SH-SY5Y (cell line): ENCODE results near the gene SQSTM1.

Experiments
- GATA2 ChIP-seq: IDR thresholded peaks from 2 replicates; pipeline ENCODE4 v1.6.1; 2011; ENCODE audit warnings: mild to moderate bottlenecking, low read depth, low read length
- GATA3 ChIP-seq: IDR thresholded peaks from 2 replicates; pipeline ENCODE4 v1.6.1; 2011; ENCODE audit warnings: low read depth, mild to moderate bottlenecking, low read length, moderate library complexity

Gene SQSTM1

DNA sequence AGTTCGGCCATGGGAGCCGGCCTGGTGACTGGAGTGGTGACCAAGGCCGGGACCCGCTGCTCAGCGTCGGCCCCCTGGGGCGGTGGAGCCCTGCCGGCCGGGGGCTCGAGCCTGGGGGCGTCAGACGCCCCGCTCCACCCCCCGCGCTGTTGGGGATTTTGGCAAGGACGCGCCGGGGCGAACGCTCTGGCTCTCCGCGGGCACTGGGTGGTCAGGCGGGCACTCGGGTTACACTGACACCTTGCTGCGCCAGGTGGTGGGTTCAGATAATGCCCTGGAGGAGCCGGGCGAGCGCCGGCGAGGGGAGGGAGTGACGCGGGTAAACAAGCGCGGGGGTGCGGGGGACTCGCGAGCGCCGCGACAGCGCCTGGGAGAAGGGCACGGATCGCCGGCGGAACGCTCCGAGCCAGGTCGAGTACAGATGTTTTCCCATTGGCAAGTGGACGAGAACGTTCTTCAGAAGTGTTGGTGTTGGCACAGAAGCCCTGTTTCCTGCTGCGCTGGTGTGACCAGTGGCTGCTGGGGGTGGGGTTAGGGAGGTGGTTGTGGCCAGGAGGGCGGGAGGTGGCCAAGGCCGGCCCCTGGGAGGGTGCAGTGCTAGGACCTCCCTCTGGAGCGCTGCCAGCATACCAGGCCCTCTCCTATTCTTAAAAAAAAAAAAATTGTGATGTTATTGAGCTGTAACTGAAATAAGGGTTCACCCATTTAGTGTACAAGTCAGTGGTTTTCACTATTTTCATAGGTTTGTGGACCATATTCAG lies 773 bp downstream of the SQSTM1 start:
- TF ChIP-seq GATA3: no peak
- TF ChIP-seq GATA2: no peak

DNA sequence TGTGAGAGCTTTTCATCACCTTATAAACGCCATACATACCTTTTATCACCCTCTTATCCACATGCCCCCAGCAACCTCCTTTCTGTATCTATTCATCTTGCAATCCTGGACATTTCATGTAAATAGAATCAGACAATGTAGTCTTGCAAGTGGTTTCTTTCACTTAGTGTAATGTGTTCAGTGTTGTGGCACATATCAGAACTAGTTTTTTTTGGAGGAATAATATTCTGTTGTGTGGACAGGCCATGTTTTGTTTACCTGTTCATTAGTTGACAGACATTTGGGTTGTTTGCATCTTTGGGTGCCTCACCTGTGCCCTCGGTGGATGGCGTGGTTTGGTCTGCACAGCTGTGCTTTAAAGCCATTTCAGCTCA lies 1.3 kb downstream of the SQSTM1 start:
- TF ChIP-seq GATA2 (no peak), GATA3 (no peak)

DNA sequence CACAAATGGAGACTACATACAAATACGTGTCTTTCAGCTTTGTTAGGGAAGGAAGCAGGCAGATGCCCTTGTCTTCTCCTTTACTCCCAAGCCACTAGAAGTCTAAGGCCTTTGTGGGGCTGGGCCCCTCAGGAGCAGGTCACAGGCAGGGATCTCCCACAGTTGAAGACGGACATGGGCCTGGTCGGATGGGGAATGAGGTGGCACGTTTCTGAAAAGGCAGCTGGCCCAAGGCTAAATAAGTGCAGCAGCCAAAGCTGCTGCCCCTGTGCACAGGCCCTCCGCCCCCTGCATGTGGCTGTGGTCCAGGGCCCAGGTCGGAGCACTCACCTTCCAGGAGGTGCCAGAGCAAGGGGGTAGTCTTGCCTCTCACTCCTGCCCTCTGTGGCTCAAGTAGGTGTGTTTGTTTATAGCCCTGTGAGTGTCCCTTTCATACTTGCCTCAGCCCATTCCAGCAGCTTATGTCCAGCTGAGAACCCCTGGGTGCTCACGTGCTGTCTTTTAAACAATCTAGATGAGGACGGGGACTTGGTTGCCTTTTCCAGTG lies 1.8 kb downstream of the SQSTM1 start:
- TF ChIP-seq GATA3: no peak
- TF ChIP-seq GATA2: no peak

DNA sequence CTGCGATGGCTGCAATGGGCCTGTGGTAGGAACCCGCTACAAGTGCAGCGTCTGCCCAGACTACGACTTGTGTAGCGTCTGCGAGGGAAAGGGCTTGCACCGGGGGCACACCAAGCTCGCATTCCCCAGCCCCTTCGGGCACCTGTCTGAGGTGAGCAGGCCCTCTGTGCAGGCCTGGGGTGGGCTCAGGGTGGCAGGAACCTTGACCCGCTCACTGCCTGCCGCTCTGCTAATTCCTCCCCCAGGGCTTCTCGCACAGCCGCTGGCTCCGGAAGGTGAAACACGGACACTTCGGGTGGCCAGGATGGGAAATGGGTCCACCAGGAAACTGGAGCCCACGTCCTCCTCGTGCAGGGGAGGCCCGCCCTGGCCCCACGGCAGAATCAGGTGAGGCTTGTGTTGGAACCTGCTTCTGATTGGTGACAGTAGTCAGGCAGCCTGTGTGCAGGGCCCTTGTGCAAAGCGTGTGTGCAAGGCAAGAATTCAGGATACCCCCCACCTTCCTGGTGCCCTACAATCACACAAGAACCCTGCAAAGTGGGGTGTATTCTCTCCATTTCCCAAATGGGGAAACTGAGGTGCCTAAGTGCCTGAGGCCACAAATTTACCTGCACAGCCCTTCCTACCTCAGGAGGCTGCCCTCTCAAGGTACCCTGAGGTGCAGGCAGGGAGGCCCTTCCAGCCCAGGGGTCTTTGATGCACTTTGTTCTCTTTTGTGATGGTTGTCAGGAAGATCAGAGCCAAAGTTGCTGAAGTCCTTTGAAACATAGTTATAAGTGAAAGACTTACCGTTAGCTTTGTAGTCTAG lies 3.4 kb downstream of the SQSTM1 start:
- TF ChIP-seq GATA2 (no peak), GATA3 (no peak)

DNA sequence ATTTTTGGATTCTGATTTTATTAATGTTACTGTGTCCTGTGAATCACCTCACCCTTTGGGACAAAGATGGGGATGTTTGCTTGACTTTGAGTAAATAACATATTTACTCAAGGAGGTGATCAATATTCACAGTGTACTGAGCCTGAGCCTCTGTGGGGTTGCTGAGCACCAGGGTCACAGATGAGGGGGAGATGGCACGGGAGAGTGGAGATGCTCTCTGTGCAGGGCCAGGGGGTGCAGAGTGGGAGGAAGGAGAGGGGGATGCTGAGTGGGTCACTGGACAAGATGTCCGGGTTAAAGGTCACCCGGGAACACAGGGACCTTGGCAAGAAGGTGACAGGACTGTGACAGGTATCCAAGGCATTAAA lies 4.0 kb downstream of the SQSTM1 start:
- TF ChIP-seq GATA3 (no peak), GATA2 (no peak)

DNA sequence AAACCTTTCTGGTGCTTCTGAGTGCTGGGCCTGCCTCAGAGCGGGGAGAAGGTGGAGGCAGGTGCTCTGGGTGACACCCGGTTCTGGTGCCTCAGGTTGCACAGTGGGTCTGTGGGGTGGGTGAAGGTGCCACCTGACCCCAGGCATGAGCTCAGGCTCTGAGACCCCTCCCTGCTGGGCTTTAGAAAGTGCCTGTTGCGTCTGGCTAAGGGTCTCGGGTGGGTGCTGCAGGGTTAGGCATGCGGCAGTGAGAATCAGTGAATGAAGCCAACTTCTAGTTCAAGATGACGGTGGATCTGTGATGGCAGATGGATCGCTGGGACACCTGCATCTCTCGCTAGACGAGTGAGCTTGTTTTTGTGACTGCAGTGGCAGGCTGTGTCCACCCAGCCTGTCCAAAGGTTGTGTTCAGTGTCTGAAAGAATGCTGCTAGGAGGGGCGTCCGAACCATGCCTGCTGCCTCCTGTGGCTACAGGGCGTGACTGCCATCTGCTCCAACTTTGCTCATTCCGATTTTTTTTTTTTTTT lies 5.0 kb downstream of the SQSTM1 start:
- TF ChIP-seq GATA3: no peak
- TF ChIP-seq GATA2: no peak

- TF ChIP-seq GATA2 (no peak), GATA3 (no peak)
Observed at GRCh38 chr5:179827680-179828079, 7.0 kb downstream of the SQSTM1 start.

GRCh38 chr5:179828756-179829421 lies 8.2 kb downstream of the SQSTM1 start:
- no peak for TF ChIP-seq GATA3
- no peak for TF ChIP-seq GATA2

DNA sequence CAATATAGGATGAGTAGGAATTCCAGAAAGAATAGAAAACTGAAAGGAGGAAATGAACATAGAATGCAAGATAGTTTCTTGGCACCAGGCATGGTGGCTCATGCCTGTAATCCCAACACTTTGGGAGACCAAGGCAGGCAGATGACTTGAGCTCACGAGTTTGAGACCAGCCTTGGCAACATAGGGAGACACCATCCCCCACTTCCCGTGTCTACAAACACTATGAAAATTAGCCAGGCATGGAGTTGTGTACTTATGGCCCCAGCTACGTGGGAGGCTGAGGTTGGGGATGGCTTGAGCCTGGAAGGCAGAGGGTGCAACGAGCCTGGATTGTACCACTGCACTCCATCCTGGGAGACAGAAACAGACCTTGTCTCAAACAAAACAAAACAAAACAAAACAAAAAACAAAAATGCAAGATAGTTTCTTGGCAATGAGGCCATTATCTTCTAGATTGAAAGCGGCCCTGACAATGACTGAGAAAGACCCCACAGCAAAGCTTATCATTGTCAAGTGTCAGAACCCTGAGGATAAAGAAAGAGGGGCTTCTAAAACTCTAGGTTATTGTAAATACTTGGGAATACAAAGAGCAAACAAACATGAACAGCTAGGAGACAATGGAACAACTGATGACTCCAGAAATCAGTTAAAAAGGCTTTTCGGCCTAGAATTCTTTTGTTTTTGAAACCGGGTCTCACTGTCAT lies 9.2 kb downstream of the SQSTM1 start:
- TF ChIP-seq GATA3 (no peak), GATA2 (no peak)

- no peak for TF ChIP-seq GATA2
- TF ChIP-seq GATA3: no peak
Observed at GRCh38 chr5:179830818-179831468, 10.2 kb downstream of the SQSTM1 start.

GRCh38 chr5:179832039-179832745 lies 11.5 kb downstream of the SQSTM1 start:
- TF ChIP-seq GATA2: no peak
- TF ChIP-seq GATA3: no peak

- no peak for TF ChIP-seq GATA3
- TF ChIP-seq GATA2: no peak
Observed at GRCh38 chr5:179833056-179833708, 12.5 kb downstream of the SQSTM1 start.
